ENCODE results near the gene RHOC.

Gene RHOC

GRCh38 chr1:112744009-112744578 lies 37.2 kb upstream of the RHOC start:
- Histone ChIP-seq H3K36me3 (ENCODE audit: insufficient read depth, low read length) (no peaks in the 10 kb centered on the region), H3K9ac (ENCODE audit: low read depth, low read length) (no peak overlapping the region), H3K4me1 (ENCODE audit: insufficient read depth, low read length) (no peaks in the 10 kb centered on the region), H3K4me3 (ENCODE audit: low read depth in 1 of 2, low read length in 2 of 2) (no peak overlapping the region), H3K9me3 (ENCODE audit: insufficient read depth, low read length, severe bottlenecking) (no peaks in the 10 kb centered on the region), H2AFZ (ENCODE audit: low read depth, low read length) (no peak overlapping the region), H4K20me1 (ENCODE audit: insufficient read depth, low read length) (no peaks in the 10 kb centered on the region), H3K27me3 (ENCODE audit: insufficient read depth, low read length, poor library complexity) (no peaks in the 10 kb centered on the region), H3K4me2 (ENCODE audit: insufficient read depth, low read length) (no peak overlapping the region), H3K79me2 (ENCODE audit: insufficient read depth, low read length) (no peaks in the 10 kb centered on the region), H3K27ac (ENCODE audit: low read length) (no peak overlapping the region)
- no peak for ATAC-seq (ENCODE audit: insufficient read depth, low read depth)
- no peak for TF ChIP-seq CTCF (IDR thresholded peaks at IDR 0.05; ENCODE audit: borderline replicate concordance, extremely low read depth, low read length, poor library complexity, severe bottlenecking)
- no peak for TF ChIP-seq EZH2 (IDR thresholded peaks at IDR 0.05; ENCODE audit: borderline replicate concordance, low read depth, low read length, severe bottlenecking)
- no peak for DNase-seq

GRCh38 chr1:112743174-112744008 lies 36.5 kb upstream of the RHOC start:
- no peaks in the 10 kb centered on the region for H3K79me2 ChIP-seq (ENCODE audit: insufficient read depth, low read length)
- H3K36me3 ChIP-seq (ENCODE audit: insufficient read depth, low read length), result no peaks in the 10 kb centered on the region
- H3K27me3 ChIP-seq (ENCODE audit: insufficient read depth, low read length, poor library complexity), result no peaks in the 10 kb centered on the region
- no peak overlapping the region for H3K4me2 ChIP-seq (ENCODE audit: insufficient read depth, low read length)
- H3K4me1 ChIP-seq (ENCODE audit: insufficient read depth, low read length), result no peaks in the 10 kb centered on the region
- H3K4me3 ChIP-seq (ENCODE audit: low read depth in 1 of 2, low read length in 2 of 2), result no peak overlapping the region
- no peaks in the 10 kb centered on the region for H3K9me3 ChIP-seq (ENCODE audit: insufficient read depth, low read length, severe bottlenecking)
- no peak overlapping the region for H3K9ac ChIP-seq (ENCODE audit: low read depth, low read length)
- DNase-seq (no peak), ATAC-seq (ENCODE audit: insufficient read depth, low read depth) (no peak)
- TF ChIP-seq EZH2 (IDR thresholded peaks at IDR 0.05; ENCODE audit: borderline replicate concordance, low read depth, low read length, severe bottlenecking), result no peak
- TF ChIP-seq CTCF (IDR thresholded peaks at IDR 0.05; ENCODE audit: borderline replicate concordance, extremely low read depth, low read length, poor library complexity, severe bottlenecking), result no peak
- no peak overlapping the region for H3K27ac ChIP-seq (ENCODE audit: low read length)
- H4K20me1 ChIP-seq (ENCODE audit: insufficient read depth, low read length), result no peaks in the 10 kb centered on the region
- no peak overlapping the region for H2AFZ ChIP-seq (ENCODE audit: low read depth, low read length)

GRCh38 chr1:112737573-112737972 lies 30.6 kb upstream of the RHOC start:
- no peak overlapping the region for H3K4me2 ChIP-seq (ENCODE audit: insufficient read depth, low read length)
- no peak for DNase-seq
- no peak overlapping the region for H3K27ac ChIP-seq (ENCODE audit: low read length)
- no peak overlapping the region for H2AFZ ChIP-seq (ENCODE audit: low read depth, low read length)
- H3K27me3 ChIP-seq (ENCODE audit: insufficient read depth, low read length, poor library complexity), result no peaks in the 10 kb centered on the region
- no peaks in the 10 kb centered on the region for H3K36me3 ChIP-seq (ENCODE audit: insufficient read depth, low read length)
- H3K9me3 ChIP-seq (ENCODE audit: insufficient read depth, low read length, severe bottlenecking), result no peaks in the 10 kb centered on the region
- H3K4me1 ChIP-seq (ENCODE audit: insufficient read depth, low read length), result no peaks in the 10 kb centered on the region
- no peaks in the 10 kb centered on the region for H4K20me1 ChIP-seq (ENCODE audit: insufficient read depth, low read length)
- no peak overlapping the region for H3K4me3 ChIP-seq (ENCODE audit: low read depth in 1 of 2, low read length in 2 of 2)
- no peaks in the 10 kb centered on the region for H3K79me2 ChIP-seq (ENCODE audit: insufficient read depth, low read length)
- no peak overlapping the region for H3K9ac ChIP-seq (ENCODE audit: low read depth, low read length)
- no peak for ATAC-seq (ENCODE audit: insufficient read depth, low read depth)
- no peak for TF ChIP-seq CTCF (IDR thresholded peaks at IDR 0.05; ENCODE audit: borderline replicate concordance, extremely low read depth, low read length, poor library complexity, severe bottlenecking)
- no peak for TF ChIP-seq EZH2 (IDR thresholded peaks at IDR 0.05; ENCODE audit: borderline replicate concordance, low read depth, low read length, severe bottlenecking)

All from DND-41 (cell line).